ENCODE data around the gene SGPL1.

Gene SGPL1

GRCh38 chr10:70816220-70816894 lies 609 bp downstream of the SGPL1 start:
- Histone ChIP-seq H3K79me2 (peaks cover 15% of the 10 kb centered on the region), H3K9ac (no peak overlapping the region), H3K36me3 (ENCODE audit: control insufficient read depth, insufficient read depth, low read length) (no peaks in the 10 kb centered on the region), H3K27ac (peak overlapping the region; percentile 90), H3K27me3 (ENCODE audit: control insufficient read depth, insufficient read depth, low read length) (no peaks in the 10 kb centered on the region), H3K4me3 (ENCODE audit: low read depth, low read length) (peak overlapping the region; percentile 78), H3K4me1 (peaks cover 9% of the 10 kb centered on the region), H2AFZ (peak overlapping the region; percentile 68), H3K4me2 (ENCODE audit: low read length) (peak overlapping the region; percentile 94), H3K9me3 (ENCODE audit: control insufficient read depth, low read length) (no peaks in the 10 kb centered on the region)
- TF ChIP-seq CTCF (IDR thresholded peaks at IDR 0.05) = no peak

GRCh38 chr10:70820976-70821750 lies 5.4 kb downstream of the SGPL1 start:
- H3K27me3 ChIP-seq (ENCODE audit: control insufficient read depth, insufficient read depth, low read length) = no peaks in the 10 kb centered on the region
- H3K9ac ChIP-seq = no peak overlapping the region
- H3K27ac ChIP-seq = no peak overlapping the region
- no peak overlapping the region for H3K4me2 ChIP-seq (ENCODE audit: low read length)
- peak; percentile 44 for TF ChIP-seq CTCF (IDR thresholded peaks at IDR 0.05)
- peaks cover 21% of the 10 kb centered on the region for H3K79me2 ChIP-seq
- no peaks in the 10 kb centered on the region for H3K36me3 ChIP-seq (ENCODE audit: control insufficient read depth, insufficient read depth, low read length)
- no peaks in the 10 kb centered on the region for H3K9me3 ChIP-seq (ENCODE audit: control insufficient read depth, low read length)
- no peak overlapping the region for H2AFZ ChIP-seq
- H3K4me3 ChIP-seq (ENCODE audit: low read depth, low read length) = no peak overlapping the region
- peaks cover 10% of the 10 kb centered on the region for H3K4me1 ChIP-seq

GRCh38 chr10:70822076-70822820 lies 6.5 kb downstream of the SGPL1 start:
- no peak for TF ChIP-seq CTCF (IDR thresholded peaks at IDR 0.05)
- no peak overlapping the region for H3K9ac ChIP-seq
- H3K4me1 ChIP-seq = peaks cover 6% of the 10 kb centered on the region
- no peaks in the 10 kb centered on the region for H3K27me3 ChIP-seq (ENCODE audit: control insufficient read depth, insufficient read depth, low read length)
- H3K27ac ChIP-seq = no peak overlapping the region
- H3K4me2 ChIP-seq (ENCODE audit: low read length) = no peak overlapping the region
- no peaks in the 10 kb centered on the region for H3K9me3 ChIP-seq (ENCODE audit: control insufficient read depth, low read length)
- no peak overlapping the region for H3K4me3 ChIP-seq (ENCODE audit: low read depth, low read length)
- H3K36me3 ChIP-seq (ENCODE audit: control insufficient read depth, insufficient read depth, low read length) = no peaks in the 10 kb centered on the region
- H3K79me2 ChIP-seq = peaks cover 22% of the 10 kb centered on the region
- H2AFZ ChIP-seq = no peak overlapping the region

GRCh38 chr10:70827086-70827757 lies 11.5 kb downstream of the SGPL1 start:
- Histone ChIP-seq H3K27ac (no peak overlapping the region), H3K27me3 (ENCODE audit: control insufficient read depth, insufficient read depth, low read length) (no peaks in the 10 kb centered on the region), H3K4me1 (peaks cover 11% of the 10 kb centered on the region), H3K9ac (no peak overlapping the region), H3K9me3 (ENCODE audit: control insufficient read depth, low read length) (no peaks in the 10 kb centered on the region), H2AFZ (no peak overlapping the region), H3K4me3 (ENCODE audit: low read depth, low read length) (no peak overlapping the region), H3K4me2 (ENCODE audit: low read length) (no peak overlapping the region), H3K79me2 (peaks cover 17% of the 10 kb centered on the region), H3K36me3 (ENCODE audit: control insufficient read depth, insufficient read depth, low read length) (no peaks in the 10 kb centered on the region)
- TF ChIP-seq CTCF (IDR thresholded peaks at IDR 0.05) = no peak

Data from parathyroid adenoma (tissue), 2 donors.